Measurements from ENCODE around the gene UCHL5. TPM values are rescaled to one million over a fixed set of nuclear protein-coding genes. Genes with fewer than 3 reads are reported as not detected.
"Not testable (repeated sequence)": the region's sequence is repeated elsewhere in the genome, so short reads cannot be mapped to it uniquely, and the experiment has no call there.

UCHL5 gene
- total RNA-seq, 3 donors from 2014 or later: 32.8 to 45.2 (median 38.3) TPM

GRCh38 chr1:192994141-192994540 lies 65.0 kb downstream of the UCHL5 start:
- Histone ChIP-seq H3K9me3 (no peaks in the 10 kb centered on the region), H3K27me3 (no peaks in the 10 kb centered on the region), H3K27ac (no peak overlapping the region), H3K4me3 (no peak overlapping the region), H3K36me3 (no peaks in the 10 kb centered on the region), H3K4me1 (no peaks in the 10 kb centered on the region)
- intact Hi-C loops (cut with DNase I; ENCODE audit: low total_unique reads): no loop called here
- TF ChIP-seq CTCF (IDR thresholded peaks at IDR 0.05) (no peak), POLR2A (IDR thresholded peaks at IDR 0.05) (no peak), POLR2AphosphoS5 (IDR thresholded peaks at IDR 0.05) (no peak)
- DNase-seq (ENCODE audit: low spot score in 2 of 2): no peak

- no peaks in the 10 kb centered on the region for H3K4me1 ChIP-seq
- TF ChIP-seq POLR2AphosphoS5 (IDR thresholded peaks at IDR 0.05): no peak
- no peak for DNase-seq (ENCODE audit: low spot score in 2 of 2)
- no peaks in the 10 kb centered on the region for H3K36me3 ChIP-seq
- H3K27ac ChIP-seq: no peak overlapping the region
- H3K27me3 ChIP-seq: no peaks in the 10 kb centered on the region
- H3K9me3 ChIP-seq: no peaks in the 10 kb centered on the region
- H3K4me3 ChIP-seq: no peak overlapping the region
- intact Hi-C loops (cut with DNase I; ENCODE audit: low total_unique reads): no loop called here
These were observed 65.6 kb downstream of the UCHL5 start for GRCh38 chr1:192993426-192994085.

- H3K4me1 ChIP-seq; H3K27ac ChIP-seq; intact Hi-C loops (cut with DNase I; ENCODE audit: low total_unique reads); DNase-seq (ENCODE audit: low spot score in 2 of 2); H3K4me3 ChIP-seq; H3K27me3 ChIP-seq; H3K36me3 ChIP-seq; H3K9me3 ChIP-seq: not testable (repeated sequence)
These were observed 72.3 kb downstream of the UCHL5 start for GRCh38 chr1:192986748-192987334.

GRCh38 chr1:192986110-192986747 lies 72.9 kb downstream of the UCHL5 start:
- Histone ChIP-seq H3K9me3 (no peaks in the 10 kb centered on the region), H3K27me3 (no peaks in the 10 kb centered on the region), H3K4me3 (no peak overlapping the region), H3K27ac (no peak overlapping the region), H3K36me3 (no peaks in the 10 kb centered on the region), H3K4me1 (no peaks in the 10 kb centered on the region)
- intact Hi-C loops (cut with DNase I; ENCODE audit: low total_unique reads): no loop called here
- no peak for DNase-seq (ENCODE audit: low spot score in 2 of 2)
- TF ChIP-seq POLR2A (IDR thresholded peaks at IDR 0.05) (no peak), POLR2AphosphoS5 (IDR thresholded peaks at IDR 0.05) (no peak), CTCF (IDR thresholded peaks at IDR 0.05) (no peak)

GRCh38 chr1:192984080-192984479 lies 75.1 kb downstream of the UCHL5 start:
- H3K27ac ChIP-seq: no peak overlapping the region
- H3K4me1 ChIP-seq: no peaks in the 10 kb centered on the region
- H3K27me3 ChIP-seq: no peaks in the 10 kb centered on the region
- H3K9me3 ChIP-seq: no peaks in the 10 kb centered on the region
- DNase-seq (ENCODE audit: low spot score in 2 of 2): no peak
- no peaks in the 10 kb centered on the region for H3K36me3 ChIP-seq
- intact Hi-C loops (cut with DNase I; ENCODE audit: low total_unique reads): no loop called here
- no peak for TF ChIP-seq POLR2A (IDR thresholded peaks at IDR 0.05)
- H3K4me3 ChIP-seq: no peak overlapping the region

- TF ChIP-seq CTCF (IDR thresholded peaks at IDR 0.05) (no peak), POLR2A (IDR thresholded peaks at IDR 0.05) (no peak), POLR2AphosphoS5 (IDR thresholded peaks at IDR 0.05) (no peak)
- intact Hi-C loops (cut with DNase I; ENCODE audit: low total_unique reads): no loop called here
- DNase-seq (ENCODE audit: low spot score in 2 of 2): no peak
- Histone ChIP-seq H3K27ac (no peak overlapping the region), H3K4me1 (no peaks in the 10 kb centered on the region), H3K9me3 (no peaks in the 10 kb centered on the region), H3K36me3 (no peaks in the 10 kb centered on the region), H3K27me3 (no peaks in the 10 kb centered on the region), H3K4me3 (no peak overlapping the region)
These were observed 75.7 kb downstream of the UCHL5 start for GRCh38 chr1:192983349-192983980.
